Astrocyte (in vitro differentiated cells and primary cell): ENCODE measurements around the gene BBS9. TPM values are rescaled to one million over a fixed set of nuclear protein-coding genes. Genes with fewer than 3 reads are reported as not detected.
A peak's percentile ranks its signal among the peaks of the same experiment; 100 is the strongest.
"Not testable (repeated sequence)": the region's sequence is repeated elsewhere in the genome, so short reads cannot be mapped to it uniquely, and the experiment has no call there.

ENCODE experiments used
- DNase-seq: peaks from one replicate; pipeline ENCODE4 v3.0.0-alpha.2; 2010; ENCODE audit warnings: low read depth
- FAIRE-seq: peaks from 2 replicates; lab custom pipeline; 2011; peaks lifted over from hg19 to GRCh38; lab: Jason Lieb, UNC
- H2AFZ ChIP-seq: 2 replicates; pipeline ENCODE4 v1.6.0; 2012; ENCODE audit warnings: low read depth, low read length, inconsistent platforms
- H3K27ac ChIP-seq: 2 replicates; pipeline ENCODE4 v1.5.1; 2011; ENCODE audit warnings: low read depth, low read length, inconsistent platforms
- H3K27me3 ChIP-seq: 2 replicates; pipeline ENCODE4 v1.6.0; 2011; ENCODE audit warnings: low read length, inconsistent platforms; ENCODE audit not compliant: insufficient read depth
- H3K36me3 ChIP-seq: 2 replicates; pipeline ENCODE4 v1.5.1; 2011; ENCODE audit warnings: low read length, inconsistent platforms; ENCODE audit not compliant: insufficient read depth
- H3K4me1 ChIP-seq: 2 replicates; pipeline ENCODE4 v1.5.1; 2011; ENCODE audit warnings: low read length, inconsistent platforms; ENCODE audit not compliant: insufficient read depth
- H3K4me2 ChIP-seq: 2 replicates; pipeline ENCODE4 v1.6.0; 2012; ENCODE audit warnings: low read length, inconsistent platforms
- H3K4me3 ChIP-seq: 2 replicates; pipeline ENCODE4 v1.5.1; 2011; ENCODE audit warnings: low read depth, mild to moderate bottlenecking, low read length, inconsistent platforms; ENCODE audit not compliant: insufficient read depth
- H3K79me2 ChIP-seq: 2 replicates; pipeline ENCODE4 v1.6.0; 2012; ENCODE audit warnings: mild to moderate bottlenecking, low read length, inconsistent platforms; ENCODE audit not compliant: insufficient read depth
- H3K9ac ChIP-seq: 2 replicates; pipeline ENCODE4 v1.6.0; 2012; ENCODE audit warnings: mild to moderate bottlenecking, low read length, inconsistent platforms
- H3K9me3 ChIP-seq: 2 replicates; pipeline ENCODE4 v1.5.1; 2012; ENCODE audit warnings: low read depth, mild to moderate bottlenecking, low read length, inconsistent platforms; ENCODE audit not compliant: insufficient read depth
- H4K20me1 ChIP-seq: 2 replicates; pipeline ENCODE4 v1.6.0; 2012; ENCODE audit warnings: low read length, inconsistent platforms; ENCODE audit not compliant: insufficient read depth
- H3K27ac Mint-ChIP-seq: one replicate; pipeline ENCODE4 v1.8.0; 2021; ENCODE audit warnings: mild to moderate bottlenecking, mixed read lengths; ENCODE audit not compliant: unreplicated experiment
- H3K27me3 Mint-ChIP-seq: one replicate; pipeline ENCODE4 v1.8.0; 2021; ENCODE audit warnings: low read depth, mixed read lengths; ENCODE audit not compliant: unreplicated experiment
- H3K36me3 Mint-ChIP-seq: one replicate; pipeline ENCODE4 v1.8.0; 2021; ENCODE audit warnings: low read depth, mixed read lengths; ENCODE audit not compliant: unreplicated experiment
- H3K4me1 Mint-ChIP-seq: one replicate; pipeline ENCODE4 v1.8.0; 2021; ENCODE audit warnings: low read depth, mixed read lengths; ENCODE audit not compliant: unreplicated experiment
- H3K4me3 Mint-ChIP-seq: one replicate; pipeline ENCODE4 v1.8.0; 2021; ENCODE audit warnings: mild to moderate bottlenecking, moderate library complexity, mixed read lengths; ENCODE audit not compliant: unreplicated experiment
- H3K9me3 Mint-ChIP-seq: one replicate; pipeline ENCODE4 v1.8.0; 2021; ENCODE audit warnings: mild to moderate bottlenecking, mixed read lengths; ENCODE audit not compliant: unreplicated experiment
- EZH2 ChIP-seq: IDR thresholded peaks from 2 replicates; pipeline ENCODE4 v1.6.1; 2012; ENCODE audit warnings: mild to moderate bottlenecking, low read length, inconsistent platforms; ENCODE audit not compliant: insufficient read depth
- total RNA-seq: library from RNA; stranded (reverse); gene quantifications from 2 replicates; pipeline ENCODE4 v1.2.1, GENCODE V29; 2021
- TF ChIP-seq, protein P1 (sequence below): IDR thresholded peaks from 2 replicates; pipeline ENCODE4 v1.5.1; 2011; ENCODE audit warnings: low read depth, mild to moderate bottlenecking, inconsistent platforms, low read length, moderate library complexity; ENCODE audit not compliant: insufficient read depth

BBS9 gene
- total RNA-seq, 1 donor from 2014 or later = 25.1 TPM

DNA sequence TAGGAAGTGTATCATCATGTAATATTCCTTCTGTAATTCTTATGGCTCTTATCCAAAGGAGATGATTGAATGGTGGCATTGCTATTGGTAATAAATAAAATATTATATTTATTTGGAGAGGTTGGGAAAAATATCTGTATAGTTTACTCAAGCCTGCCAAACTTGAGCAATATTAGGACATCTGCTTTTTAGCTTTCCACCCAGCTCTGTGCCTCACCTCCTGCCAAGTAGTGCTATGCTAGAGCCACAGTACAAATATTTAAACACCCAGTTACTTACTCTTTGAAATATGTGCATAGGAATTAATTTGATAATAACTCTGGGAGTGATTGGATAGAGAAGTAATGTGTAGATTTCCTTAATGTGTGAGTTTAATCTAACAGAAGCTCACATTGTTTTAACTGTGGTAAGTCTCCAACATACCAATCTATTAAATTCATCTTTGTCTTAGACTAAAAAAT lies 129.2 kb downstream of the BBS9 start:
- Histone ChIP-seq H3K27me3 (no peaks in the 10 kb centered on the region), H2AFZ (no peak overlapping the region), H3K9ac (no peak overlapping the region), H3K4me2 (no peak overlapping the region), H3K36me3 (no peaks in the 10 kb centered on the region), H3K4me1 (no peaks in the 10 kb centered on the region), H4K20me1 (peaks cover 4% of the 10 kb centered on the region), H3K4me3 (no peak overlapping the region), H3K9me3 (no peaks in the 10 kb centered on the region), H3K79me2 (no peaks in the 10 kb centered on the region), H3K27ac (no peak overlapping the region)
- Mint-ChIP-seq H3K4me3 (no peak overlapping the region), H3K4me1 (peaks cover 11% of the 10 kb centered on the region), H3K27ac (no peak overlapping the region), H3K9me3 (no peaks in the 10 kb centered on the region), H3K27me3 (no peaks in the 10 kb centered on the region), H3K36me3 (no peaks in the 10 kb centered on the region)
- peak; percentile 75 for DNase-seq
- no peak for TF ChIP-seq EZH2
- TF ChIP-seq, protein P1, sequence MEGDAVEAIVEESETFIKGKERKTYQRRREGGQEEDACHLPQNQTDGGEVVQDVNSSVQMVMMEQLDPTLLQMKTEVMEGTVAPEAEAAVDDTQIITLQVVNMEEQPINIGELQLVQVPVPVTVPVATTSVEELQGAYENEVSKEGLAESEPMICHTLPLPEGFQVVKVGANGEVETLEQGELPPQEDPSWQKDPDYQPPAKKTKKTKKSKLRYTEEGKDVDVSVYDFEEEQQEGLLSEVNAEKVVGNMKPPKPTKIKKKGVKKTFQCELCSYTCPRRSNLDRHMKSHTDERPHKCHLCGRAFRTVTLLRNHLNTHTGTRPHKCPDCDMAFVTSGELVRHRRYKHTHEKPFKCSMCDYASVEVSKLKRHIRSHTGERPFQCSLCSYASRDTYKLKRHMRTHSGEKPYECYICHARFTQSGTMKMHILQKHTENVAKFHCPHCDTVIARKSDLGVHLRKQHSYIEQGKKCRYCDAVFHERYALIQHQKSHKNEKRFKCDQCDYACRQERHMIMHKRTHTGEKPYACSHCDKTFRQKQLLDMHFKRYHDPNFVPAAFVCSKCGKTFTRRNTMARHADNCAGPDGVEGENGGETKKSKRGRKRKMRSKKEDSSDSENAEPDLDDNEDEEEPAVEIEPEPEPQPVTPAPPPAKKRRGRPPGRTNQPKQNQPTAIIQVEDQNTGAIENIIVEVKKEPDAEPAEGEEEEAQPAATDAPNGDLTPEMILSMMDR = no peak
- FAIRE-seq = peak; percentile 82

DNA sequence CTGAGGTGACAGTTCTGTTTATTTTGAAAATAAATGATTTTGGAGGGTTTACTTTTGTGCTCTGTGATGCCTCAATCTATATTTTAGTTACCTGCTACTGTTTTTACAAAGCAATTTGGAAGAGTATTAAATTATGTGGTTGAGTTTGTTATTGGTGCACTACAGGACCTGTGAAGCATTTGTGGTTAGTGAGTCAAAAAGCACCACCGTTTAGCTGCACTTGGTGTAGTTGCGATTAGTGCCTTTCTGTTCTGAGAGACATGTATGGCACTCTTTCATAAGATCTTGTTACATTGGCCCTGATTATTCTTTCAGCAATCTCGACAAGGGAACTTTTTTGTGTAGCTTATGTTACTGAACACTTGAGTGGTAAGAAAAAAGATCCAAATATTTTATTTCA lies 132.2 kb downstream of the BBS9 start:
- Mint-ChIP-seq H3K4me3 (no peak overlapping the region), H3K9me3 (no peaks in the 10 kb centered on the region), H3K27me3 (no peaks in the 10 kb centered on the region), H3K4me1 (peaks cover 11% of the 10 kb centered on the region), H3K27ac (no peak overlapping the region), H3K36me3 (no peaks in the 10 kb centered on the region)
- Histone ChIP-seq H3K27ac (no peak overlapping the region), H3K4me1 (no peaks in the 10 kb centered on the region), H3K9ac (no peak overlapping the region), H4K20me1 (peaks cover 4% of the 10 kb centered on the region), H3K4me3 (no peak overlapping the region), H3K4me2 (no peak overlapping the region), H3K36me3 (no peaks in the 10 kb centered on the region), H3K9me3 (no peaks in the 10 kb centered on the region), H3K79me2 (no peaks in the 10 kb centered on the region), H3K27me3 (no peaks in the 10 kb centered on the region), H2AFZ (no peak overlapping the region)
- TF ChIP-seq EZH2 = no peak
- TF ChIP-seq, protein P1 = no peak
- DNase-seq = peak; percentile 77
- FAIRE-seq = no peak

DNA sequence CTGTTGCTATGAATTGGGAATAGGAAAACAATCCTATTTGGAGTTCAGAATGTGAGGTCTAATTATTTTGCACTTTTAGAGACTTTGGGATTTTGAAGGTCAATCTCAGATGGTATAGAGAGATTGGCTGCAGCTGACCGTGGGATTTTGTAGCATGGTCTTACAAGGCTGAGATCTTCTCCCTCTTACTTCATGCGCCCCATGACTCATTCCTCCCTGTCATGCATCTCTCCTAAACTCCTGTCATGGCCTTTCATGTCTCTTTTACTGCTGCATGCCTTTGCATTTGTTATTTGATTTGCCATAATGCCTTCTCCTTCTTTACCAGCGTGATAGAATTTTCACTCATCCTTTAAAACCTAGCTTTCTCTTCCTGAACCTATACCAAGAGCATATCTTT lies 133.1 kb downstream of the BBS9 start:
- Histone ChIP-seq H3K36me3 (no peaks in the 10 kb centered on the region), H3K27ac (no peak overlapping the region), H4K20me1 (peaks cover 4% of the 10 kb centered on the region), H3K4me1 (no peaks in the 10 kb centered on the region), H3K79me2 (no peaks in the 10 kb centered on the region), H3K9me3 (no peaks in the 10 kb centered on the region), H3K9ac (no peak overlapping the region), H3K4me3 (no peak overlapping the region), H3K4me2 (no peak overlapping the region), H3K27me3 (no peaks in the 10 kb centered on the region), H2AFZ (no peak overlapping the region)
- no peak overlapping the region for H3K27ac Mint-ChIP-seq
- DNase-seq = peak; percentile 27
- FAIRE-seq = no peak
- no peaks in the 10 kb centered on the region for H3K9me3 Mint-ChIP-seq
- H3K4me1 Mint-ChIP-seq = peaks cover 11% of the 10 kb centered on the region
- no peak overlapping the region for H3K4me3 Mint-ChIP-seq
- no peaks in the 10 kb centered on the region for H3K36me3 Mint-ChIP-seq
- H3K27me3 Mint-ChIP-seq = no peaks in the 10 kb centered on the region
- TF ChIP-seq EZH2 = no peak
- TF ChIP-seq, protein P1 = no peak

DNA sequence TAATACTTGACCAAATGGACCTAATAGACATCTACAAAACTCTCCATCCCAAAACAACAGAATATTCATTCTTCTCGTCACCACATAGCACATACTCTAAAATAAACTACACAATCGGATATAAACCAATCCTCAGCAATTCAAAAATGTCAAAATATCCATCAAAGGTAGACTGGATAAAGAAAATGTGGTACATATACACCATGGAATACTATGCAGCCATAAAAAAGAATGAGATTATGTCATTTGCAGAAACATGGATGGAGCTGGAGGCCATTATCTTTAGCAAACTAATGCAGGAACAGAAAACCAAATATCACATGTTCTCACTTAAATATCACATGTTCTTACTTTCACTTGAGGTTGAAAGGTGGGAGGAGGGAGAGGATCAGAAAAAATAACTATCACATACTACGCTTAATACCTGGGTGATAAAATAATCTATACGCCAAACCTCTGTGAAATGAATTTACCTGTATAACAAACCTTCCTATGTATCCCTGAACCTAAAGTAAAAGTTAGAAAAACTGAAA lies 142.5 kb downstream of the BBS9 start:
- H3K4me3 ChIP-seq, H3K4me1 ChIP-seq, H3K9ac ChIP-seq, H3K27me3 Mint-ChIP-seq, H3K4me2 ChIP-seq, H3K4me3 Mint-ChIP-seq, H2AFZ ChIP-seq, H3K9me3 ChIP-seq, H3K9me3 Mint-ChIP-seq, FAIRE-seq, H3K27ac ChIP-seq, H3K27me3 ChIP-seq, H3K4me1 Mint-ChIP-seq, H3K36me3 ChIP-seq, H4K20me1 ChIP-seq, H3K27ac Mint-ChIP-seq, H3K79me2 ChIP-seq, DNase-seq: not testable (repeated sequence)
- peaks cover 11% of the 10 kb centered on the region for H3K36me3 Mint-ChIP-seq
